HG02884 (cell line): ENCODE data around the gene CYB5B.

ENCODE experiments used
- ATAC-seq: cut with Tn5 transposase; IDR thresholded peaks from one replicate; pipeline ENCODE4 v1.9.1; 2021; ENCODE audit warnings: mild to moderate bottlenecking, moderate library complexity; ENCODE audit not compliant: unreplicated experiment

CYB5B gene

GRCh38 chr16:69514356-69514755 is 89.9 kb downstream of the CYB5B start:
- no peak for ATAC-seq
